Glomerular visceral epithelial cell (primary cell): ENCODE results near the gene PHLPP1.
"Not testable (repeated sequence)": the region's sequence is repeated elsewhere in the genome, so short reads cannot be mapped to it uniquely, and the experiment has no call there.

Source experiments
- DNase-seq: peaks from one replicate; pipeline ENCODE4 v3.0.0-alpha.2; 2016; ENCODE audit errors: extremely low spot score

The PHLPP1 gene

DNA sequence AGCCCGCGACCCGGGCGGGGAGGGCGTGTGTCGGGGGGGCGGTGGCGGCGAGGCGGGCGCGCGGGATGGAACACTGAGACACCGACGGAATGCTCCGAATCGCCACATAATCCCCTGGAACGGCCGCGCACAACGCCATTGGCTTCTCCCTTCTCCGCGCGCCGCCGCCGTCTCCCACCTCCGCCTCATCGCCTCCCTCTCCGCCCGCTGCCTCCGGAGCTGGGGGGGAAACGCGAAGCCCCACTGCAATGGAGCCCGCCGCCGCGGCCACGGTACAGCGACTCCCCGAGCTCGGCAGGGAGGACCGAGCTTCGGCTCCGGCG is at the start of gene PHLPP1:
PHLPP1 (plus strand) TSS at position 106 of the 323 bp plus-strand sequence; CDS start at position 249, 143 bp downstream.
- no peak for DNase-seq

- no peak for DNase-seq
Measured at GRCh38 chr18:62669225-62669624, 46.1 kb upstream of the PHLPP1 start.

- no peak for DNase-seq
Measured at GRCh38 chr18:62670573-62670972, 44.8 kb upstream of the PHLPP1 start.

DNA sequence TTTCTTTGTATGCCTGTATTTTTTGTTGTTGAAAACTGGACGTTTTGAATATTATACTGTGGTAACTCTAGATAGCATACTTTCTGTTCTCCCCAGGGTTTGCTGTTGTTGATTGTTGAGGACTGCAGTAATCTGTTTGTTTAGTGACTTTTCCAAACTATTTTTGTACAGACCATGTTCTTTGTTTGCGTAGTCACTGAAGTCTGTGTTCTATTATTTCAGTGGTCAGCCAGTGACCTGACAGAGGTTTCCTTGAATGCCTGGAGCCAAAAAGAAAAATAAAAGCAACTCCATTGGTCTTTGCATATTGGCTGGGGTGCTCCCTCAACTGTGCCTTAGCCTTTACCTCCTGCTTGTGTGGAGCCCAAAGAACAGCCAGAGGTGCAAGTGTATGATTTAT is 42.7 kb upstream of the PHLPP1 start:
- DNase-seq, result no peak

DNA sequence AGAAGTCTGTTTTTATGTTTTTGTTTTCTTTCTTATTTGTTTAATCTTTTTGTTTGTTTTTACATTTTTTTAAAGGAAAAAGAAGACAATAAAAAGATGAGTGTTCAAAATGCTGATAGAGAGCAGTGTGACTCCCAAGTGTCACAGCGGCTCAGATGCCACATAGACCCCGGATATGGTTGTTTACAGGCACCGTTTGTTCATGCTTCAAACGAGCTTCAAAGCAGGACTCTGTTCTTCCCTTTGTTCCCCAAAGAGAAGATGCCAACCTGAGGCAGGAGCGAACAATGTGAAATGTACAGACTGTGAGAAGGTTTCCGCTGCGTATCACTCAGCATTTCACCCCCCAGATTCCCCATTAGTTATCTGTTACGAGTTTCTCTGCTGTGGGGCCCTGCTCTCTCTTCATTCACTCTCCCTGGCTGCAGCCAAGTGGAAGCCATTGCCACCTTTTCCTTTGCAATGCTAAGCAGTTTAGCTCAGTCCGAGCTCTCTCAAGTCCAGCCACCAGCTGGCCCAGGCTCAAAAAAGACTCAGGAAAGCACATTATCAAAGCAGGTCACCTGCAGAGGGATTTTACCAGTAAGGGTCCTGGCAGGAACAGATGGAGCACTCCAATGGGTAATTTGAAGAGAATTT is 36.4 kb upstream of the PHLPP1 start:
- DNase-seq, result no peak

- no peak for DNase-seq
Measured at GRCh38 chr18:62682371-62682770, 33.0 kb upstream of the PHLPP1 start.

- DNase-seq, result no peak
Measured at GRCh38 chr18:62683935-62684334, 31.4 kb upstream of the PHLPP1 start.

GRCh38 chr18:62688743-62689317 is 26.5 kb upstream of the PHLPP1 start:
- no peak for DNase-seq

DNA sequence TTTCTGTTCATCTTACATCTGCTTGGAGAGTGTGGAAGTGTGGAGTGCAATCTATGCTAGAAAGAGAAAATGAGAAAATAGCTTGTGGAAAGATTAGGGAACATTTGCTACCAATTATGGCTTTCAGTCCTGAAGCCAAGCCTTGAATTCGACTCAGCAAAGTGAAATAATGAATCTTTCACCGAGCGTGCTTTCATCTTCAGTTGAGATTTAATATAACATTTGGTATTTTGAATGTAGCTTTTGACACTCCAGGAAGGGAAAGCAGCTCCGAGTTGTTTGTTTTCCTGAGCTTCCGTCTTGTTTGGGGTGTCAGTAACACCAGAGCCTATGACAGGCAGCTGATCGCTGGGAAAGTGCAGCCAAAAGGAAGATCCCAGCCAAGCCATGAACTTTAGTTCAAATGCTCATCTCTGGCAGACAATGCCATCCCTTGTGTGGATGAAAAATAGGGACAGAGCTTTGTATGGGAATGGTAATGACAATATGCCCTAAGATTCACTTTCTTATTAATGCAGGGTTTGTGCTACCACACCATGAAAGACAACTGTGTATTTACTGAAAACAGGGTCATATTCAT is 25.0 kb upstream of the PHLPP1 start:
- no peak for DNase-seq

DNA sequence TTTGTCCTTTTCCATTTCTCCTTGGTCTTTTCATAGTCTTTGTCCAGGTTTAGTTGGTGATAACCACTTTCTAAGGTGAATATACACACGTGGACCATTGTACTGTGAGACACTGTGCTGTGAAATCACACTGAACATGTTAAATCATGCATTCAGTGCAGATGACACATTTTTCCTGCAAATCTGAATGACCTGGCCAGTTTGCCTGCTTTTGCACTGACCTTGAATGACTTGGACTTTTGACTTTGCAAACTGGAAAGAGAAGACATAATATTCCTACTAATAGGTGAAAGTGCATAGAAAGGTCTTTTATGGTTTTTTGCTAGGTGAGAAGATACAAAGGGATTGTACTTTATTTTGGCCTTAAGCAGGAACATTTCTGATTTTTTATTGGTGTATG is 21.7 kb upstream of the PHLPP1 start:
- no peak for DNase-seq

- DNase-seq, result no peak
Measured at GRCh38 chr18:62697636-62698035, 17.7 kb upstream of the PHLPP1 start.

DNA sequence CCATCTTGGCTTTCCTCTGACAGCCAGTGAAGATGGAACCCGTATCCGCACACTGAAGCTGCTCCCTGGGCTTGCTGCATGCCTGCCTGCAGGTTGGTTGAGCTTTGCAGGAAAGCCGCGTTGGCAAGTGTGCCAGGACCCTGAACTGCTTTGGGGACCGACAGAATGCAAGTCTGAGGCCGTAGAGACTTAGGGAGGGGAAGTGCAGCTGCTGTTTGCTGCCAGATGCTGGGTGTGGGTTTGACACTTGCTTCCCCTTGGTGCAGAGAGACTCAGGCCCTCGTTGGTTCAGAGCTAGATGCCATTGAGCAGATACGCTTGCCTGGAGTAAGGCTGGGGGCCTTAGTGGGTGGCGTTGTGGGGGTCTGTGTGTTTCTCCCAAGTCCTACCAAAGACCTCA is 13.1 kb upstream of the PHLPP1 start:
- DNase-seq, result no peak

DNA sequence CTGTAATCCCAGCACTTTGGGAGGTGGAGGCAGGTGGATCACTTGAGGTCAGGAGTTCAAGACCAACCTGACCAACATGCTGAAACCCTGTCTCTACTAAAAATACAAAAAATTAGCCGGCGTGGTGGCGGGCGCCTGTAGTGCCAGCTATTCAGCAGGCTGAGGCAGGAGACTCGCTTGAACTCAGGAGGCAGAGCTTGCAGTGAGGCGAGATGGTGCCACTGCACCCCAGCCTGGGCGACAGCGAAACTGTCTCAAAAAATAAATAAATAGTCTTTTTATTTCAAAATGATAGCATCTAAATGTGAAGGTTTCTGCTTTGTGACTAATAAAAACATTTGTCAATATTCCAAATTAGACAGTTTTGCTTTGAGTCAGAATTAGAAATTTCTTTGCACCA is 8.5 kb upstream of the PHLPP1 start:
- not testable (repeated sequence) for DNase-seq

DNA sequence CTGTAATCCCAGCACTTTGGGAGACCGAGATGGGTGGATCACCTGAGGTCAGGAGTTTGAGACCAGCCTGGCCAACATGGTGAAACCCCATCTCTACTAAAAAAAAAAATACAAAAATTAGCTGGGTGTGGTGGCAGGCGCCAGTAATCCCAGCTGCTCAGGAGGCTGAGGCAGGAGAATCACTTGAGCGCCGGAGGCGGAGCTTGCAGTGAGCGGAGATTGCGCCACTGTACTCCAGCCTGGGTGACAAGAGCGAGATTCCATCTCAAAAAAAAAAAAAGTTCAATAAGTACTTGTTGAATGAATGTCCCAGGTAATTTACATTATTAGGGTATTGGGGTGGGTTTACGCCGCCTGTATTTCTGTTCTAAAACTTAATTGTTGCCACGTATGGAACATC is 5.4 kb upstream of the PHLPP1 start:
- not testable (repeated sequence) for DNase-seq

DNA sequence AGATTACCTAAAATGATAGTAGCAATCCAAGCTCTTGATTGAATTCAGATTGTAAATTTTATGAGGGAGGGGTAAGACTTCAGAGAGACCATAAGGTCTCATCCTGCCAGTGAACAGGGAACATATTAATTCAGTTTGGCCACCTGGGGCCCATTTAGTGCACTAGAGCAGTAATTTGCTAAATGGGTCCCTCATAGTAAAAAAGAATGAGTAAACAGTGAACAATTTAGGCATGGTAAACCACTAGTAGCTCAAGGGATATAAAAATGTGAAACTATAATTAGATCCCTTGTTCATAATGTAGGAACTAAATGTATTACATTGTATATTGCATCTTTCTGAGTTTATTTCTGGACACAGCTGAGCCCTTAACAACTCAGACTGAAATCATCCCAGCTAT is 4.9 kb upstream of the PHLPP1 start:
- no peak for DNase-seq

DNA sequence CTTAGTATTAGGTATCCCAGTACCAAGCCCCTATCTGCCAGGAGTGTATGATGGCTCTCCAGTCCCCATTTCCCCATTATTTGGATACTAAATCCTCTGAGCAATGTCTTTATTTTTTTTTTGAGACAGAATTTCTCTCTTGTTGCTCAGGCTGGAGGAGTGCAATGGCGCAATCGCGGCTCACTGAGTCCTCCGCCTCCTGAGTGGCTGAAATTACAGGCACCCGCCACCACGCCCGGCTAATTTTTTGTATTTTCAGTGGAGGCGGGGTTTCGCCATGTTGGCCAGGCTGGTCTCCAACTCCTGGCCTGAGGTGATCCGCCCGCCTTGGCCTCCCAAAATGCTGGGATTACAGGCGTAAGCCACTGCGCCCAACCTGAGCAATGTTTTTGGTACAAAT is 3.6 kb upstream of the PHLPP1 start:
- DNase-seq, result no peak

- DNase-seq, result no peak
Measured at GRCh38 chr18:62713651-62714247, 1.6 kb upstream of the PHLPP1 start.

DNA sequence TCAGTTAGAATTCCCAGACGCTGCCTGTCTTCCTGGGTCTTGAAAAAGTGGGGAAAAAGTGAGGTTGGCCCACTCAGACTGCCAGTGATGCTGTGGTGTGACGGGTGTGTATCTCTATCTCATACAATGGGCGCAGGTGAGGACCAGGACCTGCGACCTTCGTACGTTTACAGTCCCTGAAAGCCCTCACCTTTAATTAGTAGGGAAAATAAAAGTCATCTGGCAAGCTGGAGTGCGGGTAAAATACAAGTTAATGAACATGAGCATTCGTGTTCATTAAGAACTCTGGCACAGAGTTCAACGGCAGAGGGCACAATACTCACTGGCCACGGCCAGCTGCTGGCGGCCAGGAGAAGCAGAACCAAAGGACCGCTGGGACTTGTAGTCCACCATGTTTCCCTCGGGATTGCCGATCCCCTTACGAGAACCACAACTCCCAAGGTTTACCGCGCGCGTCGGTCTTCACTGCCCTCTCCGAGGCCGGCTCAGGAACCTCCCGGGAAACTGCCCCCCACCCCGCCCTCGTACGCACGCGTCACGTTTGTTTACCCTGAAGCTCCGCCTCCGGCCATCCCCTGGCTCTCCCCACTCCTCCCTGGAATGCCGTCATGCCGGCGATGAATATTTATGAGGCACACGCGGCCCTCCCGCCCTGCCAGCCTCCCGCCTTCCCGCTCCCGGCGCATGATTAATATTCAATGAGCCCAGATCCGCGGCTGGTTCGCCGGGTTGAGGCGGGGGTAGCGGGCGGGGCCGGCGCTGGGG is 488 bp upstream of the PHLPP1 start:
- peak; percentile 100 for DNase-seq

- DNase-seq, result peak; percentile 60
Measured at GRCh38 chr18:62715759-62716615, 646 bp downstream of the PHLPP1 start.

DNA sequence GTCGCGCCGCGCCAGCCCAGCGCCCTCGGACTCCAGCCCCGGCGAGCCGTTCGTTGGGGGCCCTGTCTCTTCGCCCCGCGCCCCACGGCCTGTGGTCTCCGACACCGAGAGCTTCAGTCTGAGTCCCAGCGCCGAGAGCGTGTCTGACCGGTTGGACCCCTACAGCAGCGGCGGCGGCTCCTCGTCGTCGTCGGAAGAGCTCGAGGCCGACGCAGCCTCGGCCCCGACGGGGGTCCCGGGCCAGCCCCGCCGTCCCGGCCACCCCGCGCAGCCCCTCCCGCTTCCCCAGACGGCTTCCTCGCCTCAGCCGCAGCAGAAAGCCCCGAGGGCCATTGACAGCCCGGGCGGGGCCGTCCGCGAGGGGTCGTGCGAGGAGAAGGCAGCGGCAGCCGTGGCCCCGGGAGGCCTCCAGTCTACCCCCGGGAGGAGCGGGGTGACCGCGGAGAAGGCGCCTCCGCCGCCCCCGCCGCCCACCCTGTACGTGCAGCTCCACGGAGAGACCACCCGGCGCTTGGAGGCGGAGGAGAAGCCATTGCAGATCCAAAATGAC is 1.4 kb downstream of the PHLPP1 start:
- DNase-seq, result peak; percentile 32
